ENCODE data around the gene CBFA2T2.
"Not testable (repeated sequence)": the region's sequence is repeated elsewhere in the genome, so short reads cannot be mapped to it uniquely, and the experiment has no call there.

CBFA2T2 gene

GRCh38 chr20:33459599-33459998, 30.3 kb upstream of the CBFA2T2 start:
- DNase-seq (ENCODE audit: extremely low spot score) = no peak
- POLR2A ChIA-PET = no interaction called here
- CTCF ChIA-PET = interaction anchor here (1.1 kb wide), 1 partner anchor 209 kb away, joined by 7 read pairs; no protein-coding TSS in a partner anchor
- no peak for TF ChIP-seq CTCF (IDR thresholded peaks at IDR 0.05; ENCODE audit: control extremely low read depth, extremely low read depth, low read depth, missing control alignments)

- no peak for TF ChIP-seq CTCF (IDR thresholded peaks at IDR 0.05; ENCODE audit: control extremely low read depth, extremely low read depth, low read depth, missing control alignments)
- ChIA-PET CTCF (interaction anchor here (0.7 to 1.1 kb wide), 3 partner anchors 14 to 350 kb away, joined by 3 to 7 read pairs (median 4); partner anchors contain the start of gene CHMP4B), POLR2A (interaction anchor here (0.8 kb wide), 1 partner anchor 204 kb away, joined by 3 read pairs; no protein-coding TSS in a partner anchor)
- no peak for DNase-seq (ENCODE audit: extremely low spot score)
Measured at GRCh38 chr20:33460711-33461110, 29.2 kb upstream of the CBFA2T2 start.

- POLR2A ChIA-PET = no interaction called here
- no peak for TF ChIP-seq CTCF (IDR thresholded peaks at IDR 0.05; ENCODE audit: control extremely low read depth, extremely low read depth, low read depth, missing control alignments)
- CTCF ChIA-PET = no interaction called here
- no peak for DNase-seq (ENCODE audit: extremely low spot score)
Measured at GRCh38 chr20:33463332-33464101, 26.4 kb upstream of the CBFA2T2 start.

GRCh38 chr20:33464759-33465158, 25.1 kb upstream of the CBFA2T2 start:
- CTCF ChIA-PET; DNase-seq (ENCODE audit: extremely low spot score); POLR2A ChIA-PET: not testable (repeated sequence)

GRCh38 chr20:33465481-33466302, 24.2 kb upstream of the CBFA2T2 start:
- POLR2A ChIA-PET = no interaction called here
- CTCF ChIA-PET = no interaction called here
- TF ChIP-seq CTCF (IDR thresholded peaks at IDR 0.05; ENCODE audit: control extremely low read depth, extremely low read depth, low read depth, missing control alignments) = no peak
- no peak for DNase-seq (ENCODE audit: extremely low spot score)

- no peak for TF ChIP-seq CTCF (IDR thresholded peaks at IDR 0.05; ENCODE audit: control extremely low read depth, extremely low read depth, low read depth, missing control alignments)
- DNase-seq (ENCODE audit: extremely low spot score) = no peak
- ChIA-PET CTCF (interaction anchor here (1.6 kb wide), 1 partner anchor 9 kb away, joined by 4 read pairs; no protein-coding TSS in a partner anchor), POLR2A (no interaction called here)
Measured at GRCh38 chr20:33466303-33466646, 23.6 kb upstream of the CBFA2T2 start.

GRCh38 chr20:33470457-33470856, 19.4 kb upstream of the CBFA2T2 start:
- DNase-seq (ENCODE audit: extremely low spot score) = no peak
- ChIA-PET POLR2A (no interaction called here), CTCF (interaction anchor here (0.9 to 2.3 kb wide), 6 partner anchors 10 to 198 kb away, joined by 3 to 8 read pairs (median 6); no protein-coding TSS in a partner anchor)
- TF ChIP-seq CTCF (IDR thresholded peaks at IDR 0.05; ENCODE audit: control extremely low read depth, extremely low read depth, low read depth, missing control alignments) = no peak

Measured in GM10248 (cell line).